HL-60 (cell line): ENCODE results near the gene DNAH12.
A peak's percentile ranks its signal among the peaks of the same experiment; 100 is the strongest.

Source experiments
- DNase-seq, 2 experiments: peaks; one replicate each; pipeline ENCODE4 v3.0.0-alpha.2; 2010 to 2020; ENCODE audit warnings: low read depth in 1 of 2, low spot score in 1 of 2
- H3K27ac ChIP-seq: fragments of 250-450 bp; sonication (Bioruptor Pico); replicated peaks from 2 replicates; pipeline ENCODE4 v1.5.1; 2020; ENCODE audit warnings: mild to moderate bottlenecking, moderate library complexity
- H3K27me3 ChIP-seq: fragments of 250-450 bp; sonication (Bioruptor Pico); 2 replicates; pipeline ENCODE4 v1.5.1; 2021; ENCODE audit warnings: mild to moderate bottlenecking, moderate library complexity; ENCODE audit not compliant: insufficient read depth, poor library complexity, severe bottlenecking
- H3K4me3 ChIP-seq: replicated peaks from 2 replicates; pipeline ENCODE4 v1.5.1; 2011; ENCODE audit warnings: mild to moderate bottlenecking, control low read depth, low read length; ENCODE audit not compliant: insufficient read depth
- CTCF ChIP-seq: IDR thresholded peaks from one replicate; pipeline ENCODE4 v1.5.1; 2011; ENCODE audit warnings: low read length, control low read depth, inconsistent platforms; ENCODE audit not compliant: insufficient read depth
- GABPA ChIP-seq: IDR thresholded peaks from 2 replicates; pipeline ENCODE4 v1.6.1; 2012; ENCODE audit warnings: low read depth
- POLR2AphosphoS5 ChIP-seq: IDR thresholded peaks from 2 replicates; pipeline ENCODE4 v1.6.1; 2012; ENCODE audit warnings: low read depth
- REST ChIP-seq: IDR thresholded peaks from 2 replicates; pipeline ENCODE4 v1.6.1; 2012; ENCODE audit warnings: low read depth; ENCODE audit not compliant: insufficient replicate concordance
- SPI1 ChIP-seq: IDR thresholded peaks from 2 replicates; pipeline ENCODE4 v1.6.1; 2012; ENCODE audit warnings: low read depth, mild to moderate bottlenecking, borderline replicate concordance

DNAH12 gene

GRCh38 chr3:57397175-57398026 is 146.7 kb downstream of the DNAH12 start:
- TF ChIP-seq REST (no peak), CTCF (peak; percentile 91)
- DNase-seq: peak; percentile 5 to 72
- H3K27ac ChIP-seq: 0 out of 2 replicates have a peak overlapping the region, but pooled peaks have one; percentile 3
- no peaks in the 10 kb centered on the region for H3K27me3 ChIP-seq
- H3K4me3 ChIP-seq: no peak overlapping the region

- no peak overlapping the region for H3K27ac ChIP-seq
- H3K27me3 ChIP-seq: no peaks in the 10 kb centered on the region
- no peak for TF ChIP-seq POLR2AphosphoS5
- no peak for TF ChIP-seq REST
- no peak for TF ChIP-seq GABPA
- TF ChIP-seq SPI1: peak; percentile 98
- TF ChIP-seq CTCF: no peak
- peak in 1 of 2 experiments; percentile 31 for DNase-seq
- no peak overlapping the region for H3K4me3 ChIP-seq
Observed at GRCh38 chr3:57393977-57394376, 150.2 kb downstream of the DNAH12 start.

GRCh38 chr3:57391767-57392166 is 152.4 kb downstream of the DNAH12 start:
- Histone ChIP-seq H3K27ac (no peak overlapping the region), H3K4me3 (no peak overlapping the region), H3K27me3 (no peaks in the 10 kb centered on the region)
- TF ChIP-seq GABPA (no peak), POLR2AphosphoS5 (no peak), SPI1 (no peak), REST (no peak), CTCF (no peak)
- no peak for DNase-seq
